BLaER1 treated with 17β-estradiol and CSF1 and Interleukin-3, amounts not matched to agents 10 nM and 100 nM (cell line): Measurements from ENCODE around the gene ATP4B.

ENCODE experiments used
- H3K27ac ChIP-seq, 11 experiments: shearing (Covaris generic); formaldehyde crosslinking; 2 replicates each; pipeline ENCODE4 v1.8.1; 2022
- H3K27me3 ChIP-seq, 11 experiments: shearing (Covaris generic); formaldehyde crosslinking; 2 replicates each; pipeline ENCODE4 v1.8.1; 2022
- H3K36me3 ChIP-seq, 11 experiments: shearing (Covaris generic); formaldehyde crosslinking; 2 replicates each; pipeline ENCODE4 v1.8.1; 2022
- H3K4me1 ChIP-seq, 10 experiments: shearing (Covaris generic); formaldehyde crosslinking; 2 replicates each; pipeline ENCODE4 v1.8.1; 2022
- H3K4me2 ChIP-seq, 11 experiments: shearing (Covaris generic); formaldehyde crosslinking; 2 replicates each; pipeline ENCODE4 v1.8.1; 2022
- H3K4me3 ChIP-seq, 10 experiments: shearing (Covaris generic); formaldehyde crosslinking; 2 replicates each; pipeline ENCODE4 v1.8.1; 2022
- H3K9ac ChIP-seq, 11 experiments: shearing (Covaris generic); formaldehyde crosslinking; 2 replicates each; pipeline ENCODE4 v1.8.1; 2022
- H3K9me3 ChIP-seq, 11 experiments: shearing (Covaris generic); formaldehyde crosslinking; replicated peaks in 1 of 11; 2 replicates each; pipeline ENCODE4 v1.8.1; 2022
- H4K20me1 ChIP-seq, 11 experiments: shearing (Covaris generic); formaldehyde crosslinking; 2 replicates each; pipeline ENCODE4 v1.8.1; 2022
- Cebpa-rat ChIP-seq, 11 experiments: shearing (Covaris generic); IDR thresholded peaks; 2 replicates each; pipeline ENCODE4 v1.8.1; 2022

Gene ATP4B

DNA sequence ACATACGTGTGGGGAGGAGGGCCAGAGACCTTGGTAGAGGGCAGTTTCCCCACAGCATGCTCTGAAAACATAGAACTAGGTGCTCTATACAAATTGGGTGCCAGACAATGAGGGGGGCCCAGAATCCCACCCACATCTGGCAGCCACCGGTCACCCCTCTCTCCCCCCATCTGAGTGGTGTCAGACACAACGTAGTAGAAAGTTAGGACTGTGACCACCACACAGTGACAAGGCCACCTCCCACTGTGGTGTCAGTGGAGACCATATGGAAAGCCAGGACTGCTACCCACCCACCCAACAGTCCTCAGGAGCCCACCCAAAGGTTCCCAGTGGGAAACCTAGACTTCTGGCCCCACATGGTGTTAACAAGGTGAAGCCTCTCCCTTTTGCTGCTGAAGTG lies 2.1 kb upstream of the ATP4B start:
- peaks cover 0 to 30% (median 14%) of the 10 kb centered on the region in 11 experiments; a peak in 13 of 22 replicates for H3K27me3 ChIP-seq
- peaks cover 0 to 34% (median 16%) of the 10 kb centered on the region in 11 experiments; a peak in 10 of 22 replicates for H4K20me1 ChIP-seq
- no peak overlapping the region for H3K4me2 ChIP-seq
- peaks cover 12 to 46% (median 36%) of the 10 kb centered on the region in 10 experiments for H3K4me1 ChIP-seq
- TF ChIP-seq Cebpa-rat (IDR thresholded peaks at IDR 0.05) = no peak
- H3K9ac ChIP-seq = no peak overlapping the region
- H3K36me3 ChIP-seq = no peaks in the 10 kb centered on the region
- peaks cover 6 to 24% (median 15%) of the 10 kb centered on the region in 11 experiments; a peak in 19 of 22 replicates for H3K9me3 ChIP-seq
- H3K27ac ChIP-seq = no peak overlapping the region
- no peak overlapping the region for H3K4me3 ChIP-seq

DNA sequence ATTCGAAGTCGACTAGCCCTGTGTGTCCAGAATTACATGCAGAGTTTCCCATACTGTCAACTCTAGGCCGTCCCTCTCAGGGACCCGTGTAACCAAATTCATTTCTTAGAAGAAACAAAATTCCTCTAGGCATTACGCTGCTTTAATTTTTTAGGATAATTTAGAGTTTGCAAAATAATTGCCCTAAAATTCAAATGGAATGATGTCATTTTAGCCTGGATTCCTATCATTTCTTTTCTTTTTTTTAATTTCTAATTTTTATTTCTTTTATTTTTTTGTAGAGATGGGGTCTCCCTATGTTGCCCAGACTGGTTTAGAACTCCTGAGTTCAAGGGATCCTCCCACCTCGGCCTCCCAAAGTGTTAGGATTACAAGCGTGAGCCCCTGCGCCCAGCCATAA lies 1.3 kb upstream of the ATP4B start:
- Histone ChIP-seq H3K27me3 (peaks cover 0 to 31% (median 14%) of the 10 kb centered on the region in 11 experiments; a peak in 13 of 22 replicates), H3K27ac (no peak overlapping the region), H3K4me3 (no peak overlapping the region), H3K4me2 (no peak overlapping the region), H4K20me1 (peaks cover 0 to 38% (median 17%) of the 10 kb centered on the region in 11 experiments; a peak in 10 of 22 replicates), H3K4me1 (peaks cover 12 to 48% (median 41%) of the 10 kb centered on the region in 10 experiments), H3K9me3 (peaks cover 6 to 24% (median 15%) of the 10 kb centered on the region in 11 experiments; a peak in 19 of 22 replicates), H3K36me3 (no peaks in the 10 kb centered on the region), H3K9ac (no peak overlapping the region)
- TF ChIP-seq Cebpa-rat (IDR thresholded peaks at IDR 0.05) = no peak

DNA sequence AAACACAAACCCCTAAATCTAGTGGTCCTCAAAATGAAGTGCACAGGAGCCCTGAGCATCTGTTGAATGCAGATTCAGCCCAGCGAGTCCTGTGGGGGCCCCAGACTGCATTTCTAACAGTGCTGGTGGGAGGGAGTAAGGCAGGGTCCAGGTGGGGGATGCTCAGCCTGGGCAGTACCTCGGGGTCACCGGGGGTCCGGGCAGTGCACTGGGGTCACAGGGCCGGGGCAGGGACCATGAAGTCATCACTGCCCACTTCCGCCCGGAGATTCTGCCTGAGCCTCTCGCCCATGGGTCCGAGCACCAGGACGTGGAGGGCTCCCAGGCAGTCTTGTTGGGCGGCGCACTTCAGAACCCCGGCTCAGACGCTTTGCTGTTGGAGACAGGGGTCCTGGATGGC lies 838 bp upstream of the ATP4B start:
- peaks cover 0 to 43% (median 17%) of the 10 kb centered on the region in 11 experiments; a peak in 12 of 22 replicates for H4K20me1 ChIP-seq
- no peak overlapping the region for H3K9ac ChIP-seq
- peaks cover 0 to 32% (median 14%) of the 10 kb centered on the region in 11 experiments; a peak in 13 of 22 replicates for H3K27me3 ChIP-seq
- peaks cover 6 to 24% (median 15%) of the 10 kb centered on the region in 11 experiments; a peak in 19 of 22 replicates for H3K9me3 ChIP-seq
- no peak for TF ChIP-seq Cebpa-rat (IDR thresholded peaks at IDR 0.05)
- H3K4me3 ChIP-seq = no peak overlapping the region
- H3K36me3 ChIP-seq = no peaks in the 10 kb centered on the region
- peaks cover 12 to 53% (median 46%) of the 10 kb centered on the region in 10 experiments for H3K4me1 ChIP-seq
- H3K4me2 ChIP-seq = peak overlapping the region in 7 of 11 experiments; percentile 75 to 97 (median 94); a peak in 10 of 22 replicates
- no peak overlapping the region for H3K27ac ChIP-seq

DNA sequence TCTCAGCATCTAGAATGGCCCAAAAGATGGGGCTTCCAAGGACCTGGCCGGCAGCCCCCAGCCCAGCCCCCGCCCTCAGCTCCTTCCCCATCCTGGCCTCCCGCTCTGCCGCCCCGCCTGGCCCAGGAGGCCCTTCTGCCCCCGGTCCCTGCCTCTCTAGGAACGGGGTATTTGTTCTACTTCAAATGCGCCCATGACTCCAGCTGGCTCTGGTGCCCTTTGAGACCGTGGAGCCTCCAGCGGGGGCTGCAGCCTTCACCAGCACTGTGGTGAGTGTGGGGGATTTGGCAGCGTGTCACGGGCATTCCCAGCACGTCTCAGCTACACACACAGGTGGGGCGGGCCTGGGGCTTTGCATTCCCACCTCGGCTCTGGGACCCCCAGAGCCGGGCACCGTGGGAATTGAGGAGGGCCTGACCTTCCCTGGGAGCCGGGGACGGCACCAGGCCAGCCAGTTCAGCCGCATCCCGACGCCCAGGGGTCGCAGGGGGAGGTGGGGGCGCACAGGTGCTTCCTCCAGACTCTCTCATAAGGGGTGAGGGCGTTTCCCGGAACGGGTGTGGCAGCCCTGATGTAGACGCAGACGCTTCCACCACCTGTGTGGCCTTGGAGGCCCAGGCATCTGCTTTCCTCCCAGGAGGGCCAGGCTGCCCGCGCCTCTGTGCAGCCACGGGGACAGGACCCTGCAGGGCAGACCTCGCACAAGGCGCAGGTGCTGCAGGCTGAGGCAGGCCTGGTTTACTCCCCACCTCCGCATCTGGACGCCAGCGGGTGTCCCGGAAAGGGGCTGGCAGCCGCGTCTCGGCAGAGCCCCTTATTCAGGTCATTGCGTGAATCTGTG lies 947 bp downstream of the ATP4B start:
- no peak for TF ChIP-seq Cebpa-rat (IDR thresholded peaks at IDR 0.05)
- H3K4me2 ChIP-seq = peak overlapping the region; percentile 37 to 97 (median 88); a peak in 21 of 22 replicates
- H3K9ac ChIP-seq = peak overlapping the region in 4 of 11 experiments; percentile 11 to 43 (median 30); a peak in 5 of 22 replicates
- peak overlapping the region in 2 of 10 experiments; percentile 3 to 6; a peak in 1 of 20 replicates for H3K4me3 ChIP-seq
- H4K20me1 ChIP-seq = peaks cover 0 to 61% (median 17%) of the 10 kb centered on the region in 11 experiments; a peak in 13 of 22 replicates
- H3K36me3 ChIP-seq = no peaks in the 10 kb centered on the region
- H3K27me3 ChIP-seq = peaks cover 0 to 38% (median 14%) of the 10 kb centered on the region in 11 experiments; a peak in 13 of 22 replicates
- H3K27ac ChIP-seq = no peak overlapping the region
- H3K9me3 ChIP-seq = peaks cover 5 to 19% (median 14%) of the 10 kb centered on the region in 11 experiments; a peak in 19 of 22 replicates
- peaks cover 12 to 70% (median 64%) of the 10 kb centered on the region in 10 experiments for H3K4me1 ChIP-seq

DNA sequence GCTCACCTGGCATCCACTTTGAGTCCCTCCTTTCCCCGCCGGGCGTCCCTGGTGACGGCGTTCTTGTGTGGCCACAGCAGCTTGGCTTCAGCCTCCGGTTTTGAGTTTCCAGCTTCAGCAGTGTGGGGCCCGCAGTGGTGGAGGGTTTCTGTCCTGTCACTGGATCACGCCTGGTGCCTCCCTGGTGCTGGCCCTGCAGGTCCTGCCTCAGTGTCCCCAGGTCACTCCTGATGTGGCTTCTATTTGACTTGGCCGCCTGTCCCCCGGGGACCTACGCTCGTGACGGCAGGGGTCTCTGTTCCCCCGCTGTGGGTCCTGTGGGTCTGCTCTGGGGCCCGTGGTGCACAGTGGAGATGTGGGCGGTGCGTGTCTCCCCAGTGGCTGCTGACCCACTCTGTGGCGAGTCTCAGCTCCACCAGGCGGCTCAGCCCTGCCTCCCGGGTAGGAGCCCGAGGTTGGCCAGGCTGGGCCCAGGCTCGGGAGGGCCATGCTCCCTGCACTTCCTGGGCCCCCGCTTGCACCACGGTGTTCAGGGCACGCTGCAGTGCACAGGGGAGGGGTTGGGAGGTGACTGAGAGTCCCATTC lies 1.9 kb downstream of the ATP4B start:
- peaks cover 0 to 10% (median 7%) of the 10 kb centered on the region in 11 experiments; a peak in 16 of 22 replicates for H3K9me3 ChIP-seq
- H3K4me1 ChIP-seq = peaks cover 12 to 79% (median 70%) of the 10 kb centered on the region in 10 experiments
- H3K36me3 ChIP-seq = no peaks in the 10 kb centered on the region
- peaks cover 0 to 70% (median 20%) of the 10 kb centered on the region in 11 experiments; a peak in 13 of 22 replicates for H4K20me1 ChIP-seq
- peak overlapping the region in 1 of 11 experiments; percentile 29; a peak in 1 of 22 replicates for H3K9ac ChIP-seq
- no peak for TF ChIP-seq Cebpa-rat (IDR thresholded peaks at IDR 0.05)
- peak overlapping the region in 9 of 11 experiments; percentile 68 to 97 (median 89); a peak in 17 of 22 replicates for H3K4me2 ChIP-seq
- peaks cover 0 to 38% (median 14%) of the 10 kb centered on the region in 11 experiments; a peak in 13 of 22 replicates for H3K27me3 ChIP-seq
- no peak overlapping the region for H3K4me3 ChIP-seq
- H3K27ac ChIP-seq = no peak overlapping the region

DNA sequence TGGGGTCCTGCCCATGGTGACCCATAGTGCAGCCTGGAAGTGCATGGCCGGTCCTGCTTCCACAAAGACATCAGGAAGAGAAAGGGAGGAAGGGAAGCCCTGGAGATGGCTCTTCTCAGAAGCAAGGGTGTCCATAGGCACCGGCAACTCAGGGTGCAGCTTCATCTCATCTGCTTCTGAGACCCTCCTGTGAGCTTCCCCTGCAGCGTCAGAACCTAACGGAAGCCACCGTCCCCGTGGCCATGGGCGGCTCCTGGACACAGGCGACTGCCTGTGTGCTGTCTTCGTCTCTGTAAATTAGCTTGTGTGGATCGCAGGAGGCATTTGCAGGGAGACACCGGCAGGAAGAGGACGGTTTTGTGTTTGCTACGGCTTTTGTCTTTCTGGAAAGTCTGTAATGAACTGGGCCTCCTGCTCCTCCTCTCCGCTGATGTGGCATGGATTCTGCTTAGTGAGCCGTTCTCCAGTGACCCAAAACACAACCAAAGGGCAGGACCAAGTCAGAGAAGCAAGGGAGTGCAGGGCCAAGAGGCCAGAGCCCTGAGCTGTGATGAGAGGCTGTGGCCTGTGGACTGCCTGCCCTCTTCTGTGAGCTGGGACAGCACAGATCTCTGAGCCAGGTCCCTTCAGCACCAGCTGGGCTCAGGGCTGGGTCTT lies 2.5 kb downstream of the ATP4B start:
- Histone ChIP-seq H4K20me1 (peaks cover 0 to 70% (median 23%) of the 10 kb centered on the region in 11 experiments; a peak in 13 of 22 replicates), H3K9me3 (peaks cover 0 to 3% (median 1%) of the 10 kb centered on the region in 11 experiments; a peak in 8 of 22 replicates), H3K27me3 (peaks cover 0 to 38% (median 14%) of the 10 kb centered on the region in 11 experiments; a peak in 13 of 22 replicates), H3K4me2 (peak overlapping the region in 7 of 11 experiments; percentile 76 to 97 (median 94); a peak in 10 of 22 replicates), H3K4me3 (no peak overlapping the region), H3K4me1 (peaks cover 12 to 83% (median 70%) of the 10 kb centered on the region in 10 experiments), H3K9ac (no peak overlapping the region; a peak in 1 of 22 replicates), H3K36me3 (no peaks in the 10 kb centered on the region), H3K27ac (no peak overlapping the region)
- TF ChIP-seq Cebpa-rat (IDR thresholded peaks at IDR 0.05) = no peak

DNA sequence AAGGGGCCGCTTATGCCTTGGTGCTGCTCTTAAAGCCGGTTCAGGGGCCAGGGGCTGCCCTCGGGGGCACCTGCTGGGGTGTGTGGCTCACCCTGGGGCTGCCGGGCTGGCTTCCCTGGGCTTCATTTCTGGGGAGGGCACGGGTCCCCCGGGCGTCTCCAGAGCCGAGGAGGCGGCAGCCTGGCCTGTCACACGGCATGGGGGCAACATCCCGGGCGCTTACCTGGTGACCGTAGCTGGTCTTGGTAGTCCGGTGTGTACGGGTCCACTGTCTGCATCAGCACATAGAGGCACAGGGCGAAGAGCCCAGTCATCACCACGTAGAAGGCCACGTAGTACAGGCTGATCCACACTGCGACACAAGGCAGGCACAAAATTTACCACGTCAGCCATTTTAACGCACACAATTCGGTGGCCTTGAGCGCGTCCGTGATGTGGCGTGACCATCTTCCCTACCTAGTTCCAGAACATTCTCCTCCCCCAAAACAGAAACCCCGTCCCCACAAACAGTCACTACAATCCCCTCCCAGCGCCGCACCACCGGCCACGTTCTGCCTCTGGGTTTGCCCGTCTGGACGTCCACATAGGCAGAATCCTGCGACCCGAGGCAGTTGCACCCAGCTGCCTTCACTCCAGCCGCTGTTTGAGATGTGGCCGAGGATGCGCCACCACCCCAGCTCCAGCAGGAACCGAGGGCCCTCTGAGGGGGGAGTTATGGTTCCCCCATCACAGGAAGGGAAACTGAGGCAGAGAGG lies 3.2 kb downstream of the ATP4B start:
- no peak for TF ChIP-seq Cebpa-rat (IDR thresholded peaks at IDR 0.05)
- H3K9ac ChIP-seq = no peak overlapping the region
- no peak overlapping the region for H3K27ac ChIP-seq
- H3K27me3 ChIP-seq = peaks cover 0 to 38% (median 14%) of the 10 kb centered on the region in 11 experiments; a peak in 13 of 22 replicates
- H3K4me3 ChIP-seq = no peak overlapping the region
- H3K9me3 ChIP-seq = no peaks in the 10 kb centered on the region
- peaks cover 12 to 89% (median 70%) of the 10 kb centered on the region in 10 experiments for H3K4me1 ChIP-seq
- peak overlapping the region in 6 of 11 experiments; percentile 56 to 97 (median 95); a peak in 10 of 22 replicates for H3K4me2 ChIP-seq
- no peaks in the 10 kb centered on the region for H3K36me3 ChIP-seq
- H4K20me1 ChIP-seq = peaks cover 0 to 70% (median 25%) of the 10 kb centered on the region in 11 experiments; a peak in 13 of 22 replicates
